IPS DF 6.9 (cell line): ENCODE data around the gene MYO1G.
A peak's percentile ranks its signal among the peaks of the same experiment; 100 is the strongest.
"Not testable (repeated sequence)": the region's sequence is repeated elsewhere in the genome, so short reads cannot be mapped to it uniquely, and the experiment has no call there.

ENCODE experiments used
- DNase-seq: peaks from one replicate; pipeline ENCODE4 v3.0.0-alpha.2; 2013; ENCODE audit warnings: low read depth, low spot score
- H3K27ac ChIP-seq: one replicate; pipeline ENCODE4 v1.5.1; 2013; ENCODE audit warnings: low read length, control low read depth
- H3K27me3 ChIP-seq: 2 replicates; pipeline ENCODE4 v1.6.1; 2013; ENCODE audit warnings: mild to moderate bottlenecking, low read length; ENCODE audit not compliant: control insufficient read depth, insufficient read depth
- H3K36me3 ChIP-seq: 2 replicates; pipeline ENCODE4 v1.6.1; 2013; ENCODE audit warnings: low read length; ENCODE audit not compliant: control insufficient read depth, insufficient read depth
- H3K4me1 ChIP-seq: 2 replicates; pipeline ENCODE4 v1.6.1; 2013; ENCODE audit warnings: low read length; ENCODE audit not compliant: control insufficient read depth, insufficient read depth
- H3K4me3 ChIP-seq: 2 replicates; pipeline ENCODE4 v1.5.1; 2013; ENCODE audit warnings: mild to moderate bottlenecking, low read length
- H3K9me3 ChIP-seq: 2 replicates; pipeline ENCODE4 v1.6.1; 2013; ENCODE audit warnings: low read length, inconsistent platforms; ENCODE audit not compliant: control insufficient read depth, insufficient read depth
- WGBS: extraction: QIAGEN DNeasy Blood & Tissue Kit; methylation state at CpG from one replicate; pipeline ENCODE4 v1.1.7; 2013; ENCODE audit warnings: mixed read lengths, missing lambda C conversion rate; ENCODE audit not compliant: insufficient read length, insufficient coverage; 5-methylcytosine and 5-hydroxymethylcytosine counted together

The MYO1G gene

GRCh38 chr7:44935583-44935982, 43.2 kb downstream of the MYO1G start:
- Histone ChIP-seq H3K4me1 (no peaks in the 10 kb centered on the region), H3K4me3 (no peak overlapping the region), H3K9me3 (no peaks in the 10 kb centered on the region), H3K27me3 (no peaks in the 10 kb centered on the region), H3K27ac (no peak overlapping the region), H3K36me3 (no peaks in the 10 kb centered on the region)
- no peak for DNase-seq
- WGBS = no CpG with 5 or more reads among the region's 4 CpGs

GRCh38 chr7:44935016-44935415, 43.8 kb downstream of the MYO1G start:
- H3K9me3 ChIP-seq = no peaks in the 10 kb centered on the region
- DNase-seq = no peak
- H3K36me3 ChIP-seq = no peaks in the 10 kb centered on the region
- no peak overlapping the region for H3K27ac ChIP-seq
- no peaks in the 10 kb centered on the region for H3K4me1 ChIP-seq
- no CpG with 5 or more reads among the region's 1 CpG for WGBS
- no peaks in the 10 kb centered on the region for H3K27me3 ChIP-seq
- no peak overlapping the region for H3K4me3 ChIP-seq

- no CpG with 5 or more reads among the region's 5 CpGs for WGBS
- not testable (repeated sequence) for H3K4me1 ChIP-seq, H3K4me3 ChIP-seq, H3K9me3 ChIP-seq, H3K36me3 ChIP-seq, DNase-seq, H3K27me3 ChIP-seq, H3K27ac ChIP-seq
Measured at GRCh38 chr7:44934510-44934909, 44.3 kb downstream of the MYO1G start.

- DNase-seq = no peak
- Histone ChIP-seq H3K36me3 (no peaks in the 10 kb centered on the region), H3K9me3 (no peaks in the 10 kb centered on the region), H3K27me3 (no peaks in the 10 kb centered on the region), H3K27ac (no peak overlapping the region), H3K4me3 (no peak overlapping the region), H3K4me1 (no peaks in the 10 kb centered on the region)
- WGBS = no CpG with 5 or more reads among the region's 6 CpGs
Measured at GRCh38 chr7:44930921-44931320, 47.9 kb downstream of the MYO1G start.

GRCh38 chr7:44922351-44922694, 56.5 kb downstream of the MYO1G start:
- Histone ChIP-seq H3K27me3 (no peaks in the 10 kb centered on the region), H3K4me3 (no peak overlapping the region), H3K27ac (no peak overlapping the region), H3K9me3 (no peaks in the 10 kb centered on the region), H3K36me3 (no peaks in the 10 kb centered on the region), H3K4me1 (no peaks in the 10 kb centered on the region)
- no peak for DNase-seq
- WGBS = no CpG with 5 or more reads among the region's 8 CpGs

- no peak overlapping the region for H3K4me3 ChIP-seq
Measured at GRCh38 chr7:44921607-44922350, 57.0 kb downstream of the MYO1G start.

GRCh38 chr7:44920119-44920518, 58.7 kb downstream of the MYO1G start:
- Histone ChIP-seq H3K9me3 (no peaks in the 10 kb centered on the region), H3K4me3 (no peak overlapping the region), H3K27me3 (no peaks in the 10 kb centered on the region), H3K4me1 (no peaks in the 10 kb centered on the region), H3K27ac (no peak overlapping the region), H3K36me3 (no peaks in the 10 kb centered on the region)
- no CpG with 5 or more reads among the region's 3 CpGs for WGBS
- DNase-seq = no peak

More at GRCh38 chr7:44921607-44922350, 57.0 kb downstream of the MYO1G start:
- WGBS = no CpG with 5 or more reads among the region's 14 CpGs
- Histone ChIP-seq H3K36me3 (no peaks in the 10 kb centered on the region), H3K9me3 (no peaks in the 10 kb centered on the region), H3K4me1 (no peaks in the 10 kb centered on the region), H3K27ac (no peak overlapping the region), H3K27me3 (no peaks in the 10 kb centered on the region)
- peak; percentile 45 for DNase-seq

GRCh38 chr7:44918029-44918428, 60.8 kb downstream of the MYO1G start:
- H3K36me3 ChIP-seq = no peaks in the 10 kb centered on the region

GRCh38 chr7:44917465-44917864, 61.4 kb downstream of the MYO1G start:
- no peak overlapping the region for H3K4me3 ChIP-seq
- no peaks in the 10 kb centered on the region for H3K9me3 ChIP-seq
- no peaks in the 10 kb centered on the region for H3K36me3 ChIP-seq
- no peak overlapping the region for H3K27ac ChIP-seq
- WGBS = no CpG with 5 or more reads among the region's 2 CpGs
- H3K27me3 ChIP-seq = no peaks in the 10 kb centered on the region
- peaks cover 2% of the 10 kb centered on the region for H3K4me1 ChIP-seq
- DNase-seq = no peak

More at GRCh38 chr7:44918029-44918428, 60.8 kb downstream of the MYO1G start:
- no peak for DNase-seq
- no peaks in the 10 kb centered on the region for H3K27me3 ChIP-seq
- no peaks in the 10 kb centered on the region for H3K9me3 ChIP-seq
- H3K4me3 ChIP-seq = no peak overlapping the region
- no peaks in the 10 kb centered on the region for H3K4me1 ChIP-seq
- no peak overlapping the region for H3K27ac ChIP-seq

- no peak for DNase-seq
- no CpG with 5 or more reads among the region's 10 CpGs for WGBS
- H3K27me3 ChIP-seq = no peaks in the 10 kb centered on the region
Measured at GRCh38 chr7:44914992-44915607, 63.7 kb downstream of the MYO1G start.

More at GRCh38 chr7:44914992-44915607, 63.7 kb downstream of the MYO1G start:
- Histone ChIP-seq H3K4me3 (no peak overlapping the region), H3K36me3 (no peaks in the 10 kb centered on the region), H3K4me1 (peaks cover 2% of the 10 kb centered on the region), H3K27ac (no peak overlapping the region), H3K9me3 (no peaks in the 10 kb centered on the region)
